ENCODE measurements around the gene PRAME. TPM values are rescaled to one million over a fixed set of nuclear protein-coding genes. Genes with fewer than 3 reads are reported as not detected.

PRAME gene
- total and polyA plus RNA-seq, 2 donors (not counting 3 experiments of a cell fraction or from before 2014, with no cell fraction given) = 0.07 TPM; not detected in 1

DNA sequence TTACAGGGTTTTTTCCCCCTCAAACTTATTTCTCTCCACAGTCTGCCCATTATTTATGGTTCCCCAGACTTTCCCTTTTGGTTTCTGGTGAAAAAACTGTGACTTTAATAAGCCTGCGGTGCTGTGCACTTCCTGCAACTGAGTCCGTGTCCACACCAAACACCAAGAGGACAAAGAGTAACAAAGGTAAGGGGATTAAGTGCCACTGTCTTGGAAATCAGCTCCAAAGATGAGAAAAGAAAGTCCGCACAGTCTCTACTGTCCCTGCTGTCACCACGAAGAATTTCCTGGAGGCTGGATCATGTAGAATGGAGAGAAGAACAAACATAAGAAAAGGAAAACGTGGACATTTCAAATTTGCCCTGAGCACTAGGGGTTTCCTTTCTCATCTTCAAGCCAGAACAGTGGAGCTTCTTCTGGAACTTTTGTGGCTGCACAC lies 17.9 kb upstream of the PRAME start:
- no peak overlapping the region for H3K4me3 ChIP-seq (replicated peaks in 1 of 3; ENCODE audit: insufficient read depth in 1 of 3, low read depth in 1 of 3, low read length in 3 of 3)
- dilution Hi-C loops (cut with MboI; ENCODE audit: extremely low pct_ligation_motif_present, low sequenced_read_pairs) (no loop called here), intact Hi-C loops (cut with micrococcal nuclease) (loop anchor here (1.0 kb wide), 1 partner anchor 113 kb away; no protein-coding TSS in a partner anchor)
- peaks cover 12 to 13% of the 10 kb centered on the region in 2 experiments for H3K27me3 ChIP-seq (ENCODE audit: control insufficient read depth in 2 of 2, insufficient read depth in 2 of 2, low read length in 2 of 2)
- no peak overlapping the region for H3K9ac ChIP-seq (replicated peaks; ENCODE audit: extremely low read depth, insufficient read depth, low read length)
- H3K4me2 ChIP-seq (ENCODE audit: insufficient read depth, low read length) = no peak overlapping the region
- H3K9me3 ChIP-seq (replicated peaks; ENCODE audit: control insufficient read depth, insufficient read depth, low read length) = no peaks in the 10 kb centered on the region
- ChIA-PET CTCF (interaction anchor here (0.6 to 4.3 kb wide), 30 partner anchors 10 to 369 kb away, joined by 3 to 126 read pairs (median 4); partner anchors contain the start of gene PRAME), POLR2A (no interaction called here)
- H3K9me1 ChIP-seq (replicated peaks; ENCODE audit: control insufficient read depth, extremely low read depth, insufficient read depth, low read length) = no peaks in the 10 kb centered on the region
- H4K20me1 ChIP-seq (replicated peaks; ENCODE audit: control insufficient read depth, extremely low read depth, insufficient read depth, low read length) = no peaks in the 10 kb centered on the region
- no peak overlapping the region for H3K27ac ChIP-seq (ENCODE audit: insufficient read depth, low read depth, low read length)
- TF ChIP-seq POLR2AphosphoS5 (IDR thresholded peaks at IDR 0.05; ENCODE audit: insufficient read depth, low read depth, low read length) (no peak), GATA2 (IDR thresholded peaks at IDR 0.05; ENCODE audit: insufficient read depth, insufficient read length, low read depth, low read length) (no peak), JUN (IDR thresholded peaks at IDR 0.05; ENCODE audit: borderline replicate concordance, insufficient read depth, insufficient read length, low read depth) (no peak), EZH2 (IDR thresholded peaks at IDR 0.05; ENCODE audit: borderline replicate concordance, low read depth, low read length, severe bottlenecking) (no peak), CTCF (IDR thresholded peaks at IDR 0.05; ENCODE audit: extremely low read depth in 1 of 2, insufficient read depth in 1 of 2, low read depth in 1 of 2, low read length in 2 of 2) (no peak), MYC (IDR thresholded peaks at IDR 0.05; ENCODE audit: low read depth, low read length) (no peak), FOS (IDR thresholded peaks at IDR 0.05; ENCODE audit: borderline replicate concordance, insufficient read depth, low read length) (no peak)
- DNase-seq (ENCODE audit: low read depth, low spot score) = no peak
- H3K4me1 ChIP-seq (ENCODE audit: control insufficient read depth, extremely low read depth, insufficient read depth, low read length) = no peaks in the 10 kb centered on the region
- BruUV-seq (replicated peaks) = no TSS peak
- H3K36me3 ChIP-seq (ENCODE audit: control insufficient read depth in 2 of 2, extremely low read depth in 1 of 2, insufficient read depth in 2 of 2, low read length in 2 of 2) = no peaks in the 10 kb centered on the region
- FAIRE-seq = no peak
- no peak overlapping the region for H2AFZ ChIP-seq (ENCODE audit: low read depth, low read length)
- no peaks in the 10 kb centered on the region for H3K79me2 ChIP-seq (ENCODE audit: control insufficient read depth, insufficient read depth, low read length)

Data from endothelial cell of umbilical vein (primary cell).